CD8-positive, alpha-beta memory T cell (primary cell): ENCODE results near the gene ZBP1. TPM values are rescaled to one million over a fixed set of nuclear protein-coding genes. Genes with fewer than 3 reads are reported as not detected.

Source experiments
- CTCF ChIA-PET: fragments of 350-600 bp; sonication (Branson Sonifier 250); formaldehyde crosslinking; loops from one replicate; lab custom pipeline; 2021; ENCODE audit warnings: antibody characterized with exemption; lab: Charles Lee
- POLR2A ChIA-PET: fragments of 350-600 bp; sonication (Branson Sonifier 250); formaldehyde crosslinking; loops from one replicate; lab custom pipeline; 2021; ENCODE audit warnings: antibody characterized with exemption; lab: Charles Lee
- DNase-seq, 5 donors: peaks; one replicate each; pipeline versions ENCODE4 v3.0.0 to v3.0.0-alpha.2; 2020 to 2022; ENCODE audit warnings: mixed read lengths in 1 of 5
- H3K27ac ChIP-seq: one replicate; pipeline ENCODE4 v1.7.0; 2013; ENCODE audit warnings: low read depth, mild to moderate bottlenecking, low read length, moderate library complexity
- H3K27me3 ChIP-seq: 2 replicates; pipeline ENCODE4 v1.7.0; 2013; ENCODE audit warnings: low read length, mild to moderate bottlenecking; ENCODE audit not compliant: insufficient read depth, poor library complexity, severe bottlenecking
- H3K36me3 ChIP-seq: 2 replicates; pipeline ENCODE4 v1.7.0; 2013; ENCODE audit warnings: mild to moderate bottlenecking, low read length, moderate library complexity; ENCODE audit not compliant: insufficient read depth
- H3K4me1 ChIP-seq: 2 replicates; pipeline ENCODE4 v1.7.0; 2013; ENCODE audit warnings: mild to moderate bottlenecking, low read length, moderate library complexity; ENCODE audit not compliant: insufficient read depth
- H3K4me3 ChIP-seq: 2 replicates; pipeline ENCODE4 v1.7.0; 2013; ENCODE audit warnings: mild to moderate bottlenecking, low read length
- H3K9me3 ChIP-seq: 2 replicates; pipeline ENCODE4 v1.7.0; 2013; ENCODE audit warnings: mild to moderate bottlenecking, low read length
- H3K27ac Mint-ChIP-seq, 8 donors: one replicate each; pipeline ENCODE4 v1.8.0; 2020 to 2021; ENCODE audit warnings: mixed read lengths in 8 of 8, mild to moderate bottlenecking in 6 of 8, inconsistent platforms in 3 of 8, moderate library complexity in 3 of 8
- H3K27me3 Mint-ChIP-seq, 2 donors: one replicate each; pipeline ENCODE4 v1.8.0; 2020 to 2021; ENCODE audit warnings: mixed read lengths in 2 of 2, mild to moderate bottlenecking in 1 of 2, moderate library complexity in 1 of 2
- H3K36me3 Mint-ChIP-seq, 3 donors: one replicate each; pipeline ENCODE4 v1.8.0; 2020 to 2021; ENCODE audit warnings: mixed read lengths in 3 of 3, inconsistent platforms in 1 of 3, mild to moderate bottlenecking in 1 of 3
- H3K4me1 Mint-ChIP-seq, 3 donors: one replicate each; pipeline ENCODE4 v1.8.0; 2020 to 2021; ENCODE audit warnings: mixed read lengths in 3 of 3, inconsistent platforms in 1 of 3, mild to moderate bottlenecking in 1 of 3
- H3K4me3 Mint-ChIP-seq, 7 donors: one replicate each; pipeline ENCODE4 v1.8.0; 2020 to 2021; ENCODE audit warnings: mixed read lengths in 7 of 7, mild to moderate bottlenecking in 6 of 7, moderate library complexity in 4 of 7, inconsistent platforms in 2 of 7
- H3K9me3 Mint-ChIP-seq, 5 donors: one replicate each; pipeline ENCODE4 v1.8.0; 2020 to 2022; ENCODE audit warnings: mixed read lengths in 5 of 5, mild to moderate bottlenecking in 3 of 5, moderate library complexity in 2 of 5, inconsistent platforms in 1 of 5
- polyA plus RNA-seq: library from polyadenylated mRNA; unstranded; fragments of 300-500 nt; fragmentation: Illumina TruSeq; gene quantifications from one replicate; pipeline ENCODE4 v1.2.3, GENCODE V29; 2021
- total RNA-seq, 2 experiments: library from RNA; stranded (reverse); gene quantifications; one replicate each; pipeline ENCODE4 v1.2.3, GENCODE V29; 2021

The ZBP1 gene
- total and polyA plus RNA-seq, 3 experiments from 2014 or later: 1.8 to 14.6 (median 2.4) TPM

DNA sequence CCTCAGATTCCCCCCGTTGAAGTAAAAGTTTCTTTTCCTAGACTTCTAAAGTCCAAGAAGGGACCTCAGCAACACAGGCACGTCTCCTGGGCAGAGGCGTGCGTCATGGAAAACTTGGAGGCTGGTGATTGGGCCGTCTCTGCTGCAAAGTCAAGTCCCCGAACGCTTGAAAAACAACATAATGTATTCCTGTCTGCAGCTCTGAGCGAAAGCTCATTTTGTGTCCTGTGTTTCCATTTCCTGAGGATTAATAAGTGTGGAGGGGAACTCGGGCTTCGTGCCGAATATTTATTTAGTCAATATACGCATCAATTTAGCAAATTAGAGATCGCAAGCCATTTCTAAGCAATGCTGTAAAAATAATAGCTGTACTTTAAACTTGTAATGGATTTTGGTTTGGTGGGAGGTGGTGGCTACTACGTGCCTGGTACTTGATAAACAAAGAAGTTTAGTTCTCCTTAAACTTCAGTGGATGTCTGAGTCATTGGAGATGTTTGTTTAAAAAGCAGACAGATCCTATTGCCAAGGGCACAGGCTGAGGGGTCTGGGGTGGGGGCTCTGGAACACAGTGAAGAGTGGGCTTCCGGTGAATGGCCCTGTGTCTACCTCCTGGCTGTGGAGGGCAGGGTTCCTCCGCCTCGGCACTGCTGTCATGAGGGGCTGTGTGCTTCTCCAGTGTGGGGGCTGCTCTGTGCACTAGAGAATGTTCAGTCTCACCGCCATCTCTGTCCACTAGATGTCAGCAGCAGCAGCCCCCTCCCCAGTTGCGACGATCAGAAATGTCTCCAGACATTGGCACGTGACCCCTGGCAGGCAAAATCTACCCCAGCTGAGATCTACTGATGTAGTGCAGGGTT lies 37.6 kb downstream of the ZBP1 start:
- Mint-ChIP-seq H3K4me3 (no peak overlapping the region), H3K27me3 (peaks cover 36 to 71% of the 10 kb centered on the region in 2 donors), H3K4me1 (no peaks in the 10 kb centered on the region), H3K36me3 (peaks cover 0 to 3% (median 0%) of the 10 kb centered on the region in 3 donors), H3K9me3 (peaks cover 0 to 6% (median 0%) of the 10 kb centered on the region in 5 donors), H3K27ac (no peak overlapping the region)
- H3K27ac ChIP-seq: no peak overlapping the region
- no peak overlapping the region for H3K4me3 ChIP-seq
- H3K9me3 ChIP-seq: no peaks in the 10 kb centered on the region
- no peak for DNase-seq
- ChIA-PET POLR2A (no interaction called here), CTCF (interaction anchor here (1.6 kb wide), 1 partner anchor 201 kb away, joined by 3 read pairs; no protein-coding TSS in a partner anchor)
- H3K36me3 ChIP-seq: no peaks in the 10 kb centered on the region
- peaks cover 7% of the 10 kb centered on the region for H3K27me3 ChIP-seq
- no peaks in the 10 kb centered on the region for H3K4me1 ChIP-seq

DNA sequence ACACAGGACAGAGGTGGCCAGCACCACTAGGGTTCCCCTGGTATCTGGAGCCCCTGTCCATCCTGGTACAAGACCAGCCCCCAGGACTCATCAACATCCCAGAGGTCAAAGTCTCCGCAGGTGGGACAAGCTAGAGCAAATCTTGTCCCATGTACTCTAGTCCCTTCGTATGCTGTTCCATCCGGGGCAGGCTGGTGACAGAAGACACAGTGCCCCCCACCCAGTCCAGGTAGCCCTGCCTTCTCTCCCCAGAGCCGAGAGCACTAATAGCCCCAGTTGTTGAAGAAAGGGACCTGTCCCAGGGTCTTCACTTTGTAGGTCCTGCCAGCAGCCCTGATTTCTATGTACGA lies 38.2 kb downstream of the ZBP1 start:
- Histone ChIP-seq H3K36me3 (no peaks in the 10 kb centered on the region), H3K4me1 (no peaks in the 10 kb centered on the region), H3K27ac (no peak overlapping the region), H3K9me3 (no peaks in the 10 kb centered on the region), H3K27me3 (peaks cover 7% of the 10 kb centered on the region), H3K4me3 (no peak overlapping the region)
- Mint-ChIP-seq H3K36me3 (peaks cover 0 to 3% (median 0%) of the 10 kb centered on the region in 3 donors), H3K4me3 (no peak overlapping the region), H3K9me3 (peaks cover 0 to 6% (median 0%) of the 10 kb centered on the region in 5 donors), H3K27me3 (peaks cover 36 to 71% of the 10 kb centered on the region in 2 donors), H3K27ac (no peak overlapping the region), H3K4me1 (no peaks in the 10 kb centered on the region)
- no peak for DNase-seq
- CTCF ChIA-PET: no interaction called here
- POLR2A ChIA-PET: no interaction called here

GRCh38 chr20:57581202-57582028 lies 38.8 kb downstream of the ZBP1 start:
- Histone ChIP-seq H3K36me3 (no peaks in the 10 kb centered on the region), H3K4me3 (no peak overlapping the region), H3K9me3 (no peaks in the 10 kb centered on the region), H3K4me1 (no peaks in the 10 kb centered on the region), H3K27me3 (peaks cover 7% of the 10 kb centered on the region), H3K27ac (no peak overlapping the region)
- H3K36me3 Mint-ChIP-seq: no peaks in the 10 kb centered on the region
- CTCF ChIA-PET: no interaction called here
- DNase-seq: no peak
- POLR2A ChIA-PET: no interaction called here
- no peak overlapping the region for H3K27ac Mint-ChIP-seq
- H3K27me3 Mint-ChIP-seq: peaks cover 36 to 71% of the 10 kb centered on the region in 2 donors
- no peak overlapping the region for H3K4me3 Mint-ChIP-seq
- no peaks in the 10 kb centered on the region for H3K4me1 Mint-ChIP-seq
- H3K9me3 Mint-ChIP-seq: peaks cover 0 to 6% (median 0%) of the 10 kb centered on the region in 5 donors

- H3K9me3 Mint-ChIP-seq: peaks cover 0 to 6% (median 0%) of the 10 kb centered on the region in 5 donors
- POLR2A ChIA-PET: no interaction called here
- Histone ChIP-seq H3K4me1 (no peaks in the 10 kb centered on the region), H3K4me3 (no peak overlapping the region), H3K9me3 (no peaks in the 10 kb centered on the region), H3K36me3 (no peaks in the 10 kb centered on the region), H3K27me3 (peaks cover 7% of the 10 kb centered on the region), H3K27ac (no peak overlapping the region)
- CTCF ChIA-PET: no interaction called here
- no peak overlapping the region for H3K27ac Mint-ChIP-seq
- H3K27me3 Mint-ChIP-seq: peaks cover 34 to 67% of the 10 kb centered on the region in 2 donors
- H3K4me3 Mint-ChIP-seq: no peak overlapping the region
- H3K36me3 Mint-ChIP-seq: no peaks in the 10 kb centered on the region
- H3K4me1 Mint-ChIP-seq: no peaks in the 10 kb centered on the region
- DNase-seq: no peak
Observed at GRCh38 chr20:57580478-57581201, 39.6 kb downstream of the ZBP1 start.

- Histone ChIP-seq H3K4me1 (no peaks in the 10 kb centered on the region), H3K36me3 (no peaks in the 10 kb centered on the region), H3K4me3 (no peak overlapping the region), H3K9me3 (no peaks in the 10 kb centered on the region), H3K27me3 (peaks cover 7% of the 10 kb centered on the region), H3K27ac (no peak overlapping the region)
- Mint-ChIP-seq H3K4me3 (no peak overlapping the region), H3K9me3 (peaks cover 0 to 6% (median 0%) of the 10 kb centered on the region in 5 donors), H3K4me1 (no peaks in the 10 kb centered on the region), H3K27ac (no peak overlapping the region), H3K36me3 (no peaks in the 10 kb centered on the region), H3K27me3 (peaks cover 30 to 61% of the 10 kb centered on the region in 2 donors)
- ChIA-PET CTCF (no interaction called here), POLR2A (no interaction called here)
- DNase-seq: no peak
Observed at GRCh38 chr20:57579898-57580447, 40.3 kb downstream of the ZBP1 start.

DNA sequence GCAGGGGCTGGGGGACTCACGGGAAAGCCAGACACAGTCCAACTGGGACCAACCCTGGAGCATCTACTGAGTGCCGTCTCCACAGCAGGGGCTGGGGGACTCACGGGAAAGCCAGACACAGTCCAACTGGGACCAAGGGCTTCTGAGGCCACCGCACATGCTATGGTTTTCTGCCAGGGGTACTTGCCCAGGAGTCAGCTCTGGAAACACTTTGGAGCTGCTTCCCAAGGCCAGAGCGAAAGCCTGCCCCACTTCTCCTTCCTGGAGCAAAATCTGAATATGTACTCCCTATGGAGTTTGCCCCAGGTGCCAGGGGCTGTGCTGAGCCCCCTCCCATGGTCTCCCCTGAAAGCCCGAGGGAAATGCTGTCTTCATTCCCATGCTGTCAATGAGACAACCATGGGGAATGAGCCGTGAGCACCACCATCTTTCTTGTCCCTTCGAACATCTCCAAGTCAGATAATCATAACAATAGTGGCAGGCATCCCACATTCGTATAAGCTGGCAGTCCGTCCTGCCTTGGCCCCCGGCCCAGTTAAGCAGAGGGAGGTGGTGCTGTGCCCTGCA lies 40.8 kb downstream of the ZBP1 start:
- Mint-ChIP-seq H3K36me3 (no peaks in the 10 kb centered on the region), H3K27ac (no peak overlapping the region), H3K4me1 (no peaks in the 10 kb centered on the region), H3K4me3 (no peak overlapping the region), H3K9me3 (peaks cover 0 to 2% (median 0%) of the 10 kb centered on the region in 5 donors), H3K27me3 (peaks cover 27 to 56% of the 10 kb centered on the region in 2 donors)
- ChIA-PET POLR2A (no interaction called here), CTCF (no interaction called here)
- Histone ChIP-seq H3K4me3 (no peak overlapping the region), H3K9me3 (no peaks in the 10 kb centered on the region), H3K4me1 (no peaks in the 10 kb centered on the region), H3K27ac (no peak overlapping the region), H3K36me3 (no peaks in the 10 kb centered on the region), H3K27me3 (peaks cover 7% of the 10 kb centered on the region)
- DNase-seq: no peak

DNA sequence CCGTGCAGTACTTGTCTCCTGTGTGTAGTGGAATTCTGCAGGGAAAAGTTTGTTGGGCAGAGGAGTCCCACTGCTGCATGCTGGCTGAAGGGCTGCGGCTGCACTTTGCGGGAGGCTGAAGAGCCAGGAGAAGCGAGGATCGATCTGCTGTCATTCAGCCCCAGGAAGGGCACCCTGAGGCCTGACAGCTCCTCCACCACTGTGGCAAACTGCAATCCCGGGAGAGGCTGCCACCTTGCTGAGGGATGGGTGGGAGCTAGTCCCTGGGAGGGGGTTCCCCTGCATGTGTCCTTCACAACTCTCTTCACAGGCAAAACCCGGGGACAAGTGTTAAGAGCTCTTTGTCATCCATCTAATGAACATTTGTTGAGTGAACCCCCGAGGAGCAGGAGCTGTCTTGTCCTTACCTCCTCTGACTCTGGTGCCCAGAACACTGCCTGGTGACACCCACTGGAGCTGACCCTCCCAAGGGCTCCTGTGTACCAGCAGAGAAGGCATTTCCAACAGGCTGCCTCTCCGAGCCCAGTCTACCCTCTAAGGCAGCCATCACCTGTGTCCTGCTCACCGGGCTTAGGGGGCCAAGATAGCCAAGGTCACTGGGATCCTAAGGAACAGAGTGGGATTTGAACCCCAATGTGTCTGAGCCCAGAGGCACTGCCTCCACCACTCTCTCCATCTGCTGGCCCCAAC lies 41.6 kb downstream of the ZBP1 start:
- H3K27me3 ChIP-seq: peaks cover 7% of the 10 kb centered on the region
- H3K4me1 Mint-ChIP-seq: no peaks in the 10 kb centered on the region
- no peaks in the 10 kb centered on the region for H3K36me3 ChIP-seq
- no peak for DNase-seq
- H3K36me3 Mint-ChIP-seq: no peaks in the 10 kb centered on the region
- no peak overlapping the region for H3K27ac ChIP-seq
- no peak overlapping the region for H3K4me3 ChIP-seq
- no peak overlapping the region for H3K4me3 Mint-ChIP-seq
- no peaks in the 10 kb centered on the region for H3K4me1 ChIP-seq
- H3K27me3 Mint-ChIP-seq: peaks cover 22 to 51% of the 10 kb centered on the region in 2 donors
- POLR2A ChIA-PET: no interaction called here
- peaks cover 0 to 2% (median 0%) of the 10 kb centered on the region in 5 donors for H3K9me3 Mint-ChIP-seq
- no peak overlapping the region for H3K27ac Mint-ChIP-seq
- H3K9me3 ChIP-seq: no peaks in the 10 kb centered on the region
- CTCF ChIA-PET: no interaction called here
